DMS153 treated with DMSO at 0.1 percent for 48 hours (cell line): ENCODE results near the gene PREP.
"Not testable (repeated sequence)": the region's sequence is repeated elsewhere in the genome, so short reads cannot be mapped to it uniquely, and the experiment has no call there.

Experiments
- DNase-seq: peaks from one replicate; lab custom pipeline; 2025; ENCODE audit not compliant: unreplicated experiment; lab: John Stamatoyannopoulos, UW

The PREP gene

GRCh38 chr6:105273589-105273988, 129.3 kb downstream of the PREP start:
- no peak for DNase-seq

GRCh38 chr6:105272786-105273185, 130.1 kb downstream of the PREP start:
- no peak for DNase-seq

- DNase-seq, result no peak
Observed at GRCh38 chr6:105270511-105270910, 132.4 kb downstream of the PREP start.

- DNase-seq, result no peak
Observed at GRCh38 chr6:105269390-105269789, 133.5 kb downstream of the PREP start.

GRCh38 chr6:105263685-105264610, 138.9 kb downstream of the PREP start:
- DNase-seq, result no peak

GRCh38 chr6:105259913-105260889, 142.7 kb downstream of the PREP start:
- no peak for DNase-seq

- no peak for DNase-seq
Observed at GRCh38 chr6:105258816-105259215, 144.1 kb downstream of the PREP start.

- DNase-seq, result no peak
Observed at GRCh38 chr6:105257340-105257739, 145.5 kb downstream of the PREP start.

GRCh38 chr6:105256619-105257018, 146.3 kb downstream of the PREP start:
- no peak for DNase-seq

- no peak for DNase-seq
Observed at GRCh38 chr6:105253787-105254186, 149.1 kb downstream of the PREP start.

- DNase-seq, result no peak
Observed at GRCh38 chr6:105251689-105252088, 151.2 kb downstream of the PREP start.

GRCh38 chr6:105250533-105250932, 152.3 kb downstream of the PREP start:
- DNase-seq, result no peak

GRCh38 chr6:105243487-105243886, 159.4 kb downstream of the PREP start:
- DNase-seq, result no peak

- DNase-seq, result no peak
Observed at GRCh38 chr6:105235155-105235554, 167.7 kb downstream of the PREP start.

GRCh38 chr6:105231771-105232170, 171.1 kb downstream of the PREP start:
- not testable (repeated sequence) for DNase-seq
